HG03378 (cell line): ENCODE results near the gene MYH10.

Experiments used
- ATAC-seq: cut with Tn5 transposase; IDR thresholded peaks from one replicate; pipeline ENCODE4 v1.9.1; 2021; ENCODE audit warnings: mild to moderate bottlenecking, moderate library complexity; ENCODE audit not compliant: unreplicated experiment

The MYH10 gene

DNA sequence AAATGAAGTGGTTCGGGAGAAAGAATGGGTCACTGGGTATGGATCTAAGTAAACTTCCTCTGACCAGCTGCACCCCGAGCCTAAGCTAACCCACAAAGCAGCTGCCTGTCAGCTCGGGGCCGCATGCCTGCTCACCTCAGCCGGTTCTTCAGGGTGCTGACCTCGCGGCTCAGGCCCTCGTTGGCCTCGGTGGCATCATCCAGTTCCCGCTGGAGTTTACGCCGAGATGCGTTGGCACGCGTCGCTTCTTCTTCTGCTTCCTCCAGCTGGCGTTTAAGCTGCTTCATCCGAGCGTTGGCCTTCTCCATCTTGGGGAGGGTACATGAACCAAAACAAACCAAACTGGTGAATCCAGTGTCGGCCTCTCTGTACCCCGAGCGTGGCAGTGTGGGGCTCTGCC lies 153.8 kb downstream of the MYH10 start:
- ATAC-seq: no peak

DNA sequence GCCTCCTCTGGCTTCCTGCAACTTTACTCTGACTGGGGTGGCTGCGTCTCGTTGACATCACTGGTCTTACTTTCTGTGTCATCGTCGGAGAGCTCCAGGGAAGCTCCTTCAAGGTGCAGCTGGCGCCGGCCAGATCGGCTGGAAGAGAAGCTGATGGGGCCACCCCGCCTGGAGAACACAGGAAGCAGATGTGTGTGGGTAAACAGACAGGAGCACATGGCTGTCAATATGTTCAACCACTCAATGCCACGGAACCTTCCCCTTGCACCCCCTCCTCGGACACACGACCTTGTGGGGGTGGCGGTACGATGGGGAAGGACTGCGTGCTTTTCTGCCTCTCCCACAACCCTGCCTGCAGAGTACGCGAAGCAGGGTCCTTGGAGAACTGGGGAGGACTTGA lies 154.7 kb downstream of the MYH10 start:
- ATAC-seq: no peak

DNA sequence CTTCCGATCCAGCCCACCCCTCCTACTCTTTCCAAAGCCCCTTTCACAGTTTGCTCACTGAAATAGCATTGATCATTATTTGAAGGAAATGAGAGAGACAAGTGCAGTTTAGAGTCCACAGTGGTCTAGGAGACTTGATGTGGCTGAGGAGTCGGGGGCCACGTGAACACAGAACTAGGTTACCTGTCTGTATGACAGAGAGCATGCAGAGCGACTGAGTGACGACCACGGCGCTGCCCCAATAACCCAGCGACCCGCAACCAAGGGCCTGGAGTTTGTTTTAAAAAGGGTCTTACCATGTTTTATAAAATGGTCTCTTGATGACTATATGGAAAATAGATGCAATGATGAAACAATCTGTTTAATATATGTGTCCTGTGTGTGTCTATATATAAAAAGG lies 155.3 kb downstream of the MYH10 start:
- ATAC-seq: no peak

DNA sequence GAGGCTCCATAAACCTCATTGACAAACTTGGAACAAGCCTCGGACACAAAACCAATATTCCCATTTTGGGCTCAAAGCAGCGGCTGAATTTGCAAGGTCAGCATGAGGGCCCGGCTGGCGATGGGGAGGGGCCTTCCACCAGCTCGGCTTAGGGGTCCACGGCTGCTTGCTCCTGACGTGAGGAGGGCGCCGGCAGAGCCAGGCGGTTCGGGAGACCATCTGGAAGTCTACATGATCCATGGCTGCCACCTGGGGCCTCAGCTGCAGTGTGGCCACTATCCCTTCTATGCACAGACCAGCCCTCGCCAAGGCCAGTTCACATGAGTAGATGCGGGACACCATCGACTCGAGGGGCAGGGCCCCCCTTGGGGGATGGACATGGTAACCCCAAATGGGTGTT lies 155.7 kb downstream of the MYH10 start:
- ATAC-seq: no peak

DNA sequence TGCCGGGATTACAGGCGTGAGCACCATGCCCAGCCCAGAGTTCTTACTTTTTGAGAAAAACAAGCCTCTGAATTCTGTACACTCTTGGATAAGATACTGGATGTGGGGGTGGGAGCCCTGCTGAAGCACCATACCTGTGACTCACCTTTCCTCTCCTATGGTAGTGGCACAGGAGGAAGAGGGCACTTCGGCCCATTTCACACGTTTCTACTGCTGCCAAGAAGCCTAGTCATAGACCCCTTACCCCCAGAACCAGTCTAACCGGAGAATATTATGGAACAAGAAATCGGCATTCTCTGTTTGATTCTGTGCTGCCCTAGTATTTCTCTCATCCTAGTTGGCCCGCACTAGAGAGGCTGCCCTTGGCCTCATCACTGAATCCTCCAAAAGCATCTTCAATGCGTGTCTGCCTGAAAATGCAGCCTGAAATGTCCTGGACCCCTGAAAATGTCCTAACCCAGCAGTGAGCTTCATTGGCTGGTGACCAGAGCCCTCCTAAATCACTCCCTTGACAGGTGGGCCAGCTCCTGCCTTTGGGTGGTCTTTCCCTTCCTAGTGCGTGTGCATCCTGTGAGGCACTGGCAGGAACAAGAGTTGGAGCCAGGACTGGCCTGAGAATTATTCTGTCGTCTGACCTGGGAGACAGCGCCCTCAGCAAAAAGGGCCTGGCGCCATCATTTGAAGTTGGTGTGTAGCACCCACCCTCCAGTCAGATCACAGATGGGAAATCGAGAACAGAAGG lies 156.9 kb downstream of the MYH10 start:
- ATAC-seq: no peak

DNA sequence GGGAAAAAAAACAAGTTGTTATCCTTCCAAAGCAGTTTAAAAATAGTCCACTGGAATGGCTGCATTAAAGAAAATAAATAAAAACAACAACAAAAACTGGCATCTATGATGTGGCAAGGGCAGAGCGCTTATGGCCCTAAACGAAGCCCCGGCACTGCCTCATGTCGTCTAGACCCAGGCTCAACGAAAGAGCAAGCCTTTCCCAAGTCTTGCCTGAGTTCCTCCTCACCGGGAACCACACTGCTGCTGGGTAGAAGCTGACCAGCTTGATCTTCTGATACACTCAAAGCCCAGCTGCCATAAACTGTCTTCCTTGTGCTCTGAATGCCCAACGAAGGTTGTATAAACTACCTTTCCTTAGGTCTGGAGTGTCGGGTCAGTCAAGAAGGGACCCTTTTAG lies 157.9 kb downstream of the MYH10 start:
- no peak for ATAC-seq

DNA sequence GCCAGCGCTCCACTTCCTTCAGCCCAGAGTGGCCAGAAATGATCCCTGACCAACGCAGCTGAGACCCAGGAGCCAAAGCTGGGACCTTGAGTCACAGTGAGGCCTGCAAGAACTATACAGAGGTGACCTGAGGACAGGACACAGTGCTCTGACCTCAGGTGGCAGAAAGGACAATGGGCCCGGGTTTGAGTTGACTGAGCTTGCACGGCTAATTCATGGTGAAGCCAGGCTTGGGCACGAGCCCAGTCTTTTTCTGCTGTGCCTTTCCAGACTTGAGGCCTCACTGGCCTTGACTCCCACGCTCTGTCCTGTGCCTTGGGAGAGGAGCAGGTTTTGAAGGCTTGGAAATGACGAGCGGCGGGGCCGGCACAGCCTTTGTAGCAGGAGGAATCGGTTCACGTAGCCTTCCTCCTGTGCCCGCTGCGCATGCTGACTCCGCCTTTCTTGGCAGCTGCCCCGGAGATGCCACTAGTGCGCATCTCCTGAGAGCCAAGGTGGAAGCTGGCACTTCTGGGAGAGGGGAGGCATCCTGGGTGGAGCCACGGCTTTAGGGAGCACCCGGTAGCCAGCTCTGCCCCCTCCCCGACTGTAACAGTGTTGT lies 160.0 kb downstream of the MYH10 start:
- ATAC-seq: no peak

DNA sequence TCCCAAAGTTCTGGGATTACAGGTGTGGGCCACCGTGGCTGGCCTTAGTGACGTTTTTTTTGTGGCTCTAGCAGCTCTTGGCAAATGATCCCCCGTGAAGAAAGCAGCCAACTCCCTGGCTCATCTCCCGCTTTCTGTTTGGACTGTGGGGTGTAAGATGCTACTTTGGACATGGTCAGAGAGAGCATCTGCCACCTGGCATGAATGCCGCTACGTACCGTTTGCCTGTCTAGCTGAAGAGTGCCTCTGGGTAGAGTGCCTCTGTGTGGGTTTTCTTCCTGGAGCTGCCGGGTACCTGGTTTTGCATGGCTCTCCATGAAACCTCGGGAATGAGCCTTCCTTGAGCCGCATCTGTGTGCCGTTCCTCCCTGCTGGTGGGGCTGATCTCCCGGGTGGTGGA lies 160.6 kb downstream of the MYH10 start:
- ATAC-seq: no peak

DNA sequence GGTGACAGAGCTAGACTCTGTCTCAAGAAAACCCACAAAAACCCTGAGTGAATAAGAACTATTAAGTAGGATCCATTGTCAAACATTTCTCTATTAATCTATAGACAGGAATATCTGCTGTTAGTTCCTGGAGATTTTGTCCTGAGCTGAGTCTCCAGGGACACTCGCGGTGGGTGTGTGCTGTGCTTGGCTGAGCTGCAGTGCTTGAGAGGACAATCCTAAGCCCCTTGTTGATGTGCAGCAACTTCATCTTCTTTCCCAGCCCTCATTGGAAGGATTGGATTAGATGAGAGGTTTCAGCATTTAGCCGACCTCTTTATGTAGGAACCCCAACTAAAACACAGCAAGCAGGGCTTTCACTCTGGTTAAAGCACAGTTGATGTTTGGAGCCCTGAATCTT lies 161.5 kb downstream of the MYH10 start:
- no peak for ATAC-seq

DNA sequence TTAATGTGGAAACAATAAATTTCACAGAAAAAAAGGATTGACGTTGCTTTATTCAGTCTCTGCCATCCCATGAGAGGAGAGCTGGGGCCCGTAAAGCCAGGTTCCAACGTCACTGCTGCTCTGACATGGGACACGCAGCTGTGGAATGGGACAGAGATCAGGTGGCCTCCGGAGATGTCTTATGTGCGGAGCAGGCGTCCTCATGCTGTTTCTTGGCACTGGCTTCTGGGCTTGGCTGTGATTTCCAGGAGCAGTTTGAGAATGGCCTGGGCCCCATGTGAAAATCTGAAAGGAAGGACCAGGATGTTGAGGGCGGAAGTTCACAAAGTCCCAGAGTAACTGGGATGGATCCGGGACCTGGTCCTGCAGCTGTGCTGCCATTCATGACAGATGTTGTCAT lies 162.4 kb downstream of the MYH10 start:
- ATAC-seq: no peak

DNA sequence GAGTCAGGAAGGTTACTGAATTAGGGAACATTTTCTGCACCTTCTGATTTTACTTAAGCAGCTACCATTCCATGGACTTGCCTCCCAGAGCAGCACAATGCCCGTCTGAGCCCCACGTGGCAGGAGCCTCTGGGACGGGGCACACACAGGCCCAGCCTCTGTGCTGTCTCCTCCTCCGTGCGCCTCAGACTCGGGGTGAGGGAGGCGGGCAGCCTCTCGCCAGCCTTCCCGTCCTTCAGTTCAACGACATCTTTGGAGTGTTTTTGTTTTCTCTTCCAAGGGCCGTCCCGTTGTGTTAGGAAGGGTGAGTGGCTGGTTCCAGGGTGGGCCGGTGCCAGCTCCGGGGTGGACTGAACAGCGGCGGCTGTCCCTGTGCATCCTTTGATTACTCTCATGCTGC lies 163.0 kb downstream of the MYH10 start:
- ATAC-seq: no peak

DNA sequence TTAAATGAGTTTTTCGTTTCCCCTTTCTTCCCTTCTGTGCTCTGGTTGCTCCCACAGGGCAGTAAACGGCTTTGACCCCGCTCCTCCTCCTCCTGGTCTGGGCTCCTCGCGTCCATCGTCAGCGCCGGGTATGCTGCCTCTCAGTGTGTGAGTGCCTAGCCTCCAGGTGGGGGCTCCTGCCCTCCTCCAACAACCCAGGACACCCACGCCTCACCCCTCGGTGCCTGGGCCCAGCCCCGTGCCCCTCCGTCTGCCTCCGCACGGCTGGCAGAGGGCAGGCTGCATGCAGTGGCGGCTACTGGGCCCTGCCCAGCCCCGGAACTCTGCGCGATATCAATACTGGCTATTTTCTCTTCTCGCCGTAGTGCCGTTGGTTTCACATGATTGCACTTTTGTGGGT lies 163.7 kb downstream of the MYH10 start:
- ATAC-seq: no peak

DNA sequence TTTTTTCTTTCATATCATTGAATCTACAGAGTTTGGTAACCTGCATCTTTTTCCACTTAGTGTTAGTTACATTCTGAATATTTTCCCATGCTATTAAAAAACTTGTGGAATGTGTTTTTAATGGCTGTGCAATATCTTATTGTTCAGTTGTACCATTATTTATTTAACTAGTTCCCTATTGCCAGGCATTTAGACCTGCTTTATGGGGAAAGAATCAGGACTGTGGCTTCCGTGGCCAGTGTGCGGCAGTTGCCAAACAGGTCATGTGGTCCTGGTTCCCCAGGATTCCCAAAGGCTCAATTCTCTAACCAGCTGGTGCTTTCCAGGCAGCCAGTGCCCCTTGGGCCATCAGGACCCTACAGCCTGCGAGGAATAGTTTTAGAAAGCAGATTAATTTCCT lies 164.1 kb downstream of the MYH10 start:
- no peak for ATAC-seq

DNA sequence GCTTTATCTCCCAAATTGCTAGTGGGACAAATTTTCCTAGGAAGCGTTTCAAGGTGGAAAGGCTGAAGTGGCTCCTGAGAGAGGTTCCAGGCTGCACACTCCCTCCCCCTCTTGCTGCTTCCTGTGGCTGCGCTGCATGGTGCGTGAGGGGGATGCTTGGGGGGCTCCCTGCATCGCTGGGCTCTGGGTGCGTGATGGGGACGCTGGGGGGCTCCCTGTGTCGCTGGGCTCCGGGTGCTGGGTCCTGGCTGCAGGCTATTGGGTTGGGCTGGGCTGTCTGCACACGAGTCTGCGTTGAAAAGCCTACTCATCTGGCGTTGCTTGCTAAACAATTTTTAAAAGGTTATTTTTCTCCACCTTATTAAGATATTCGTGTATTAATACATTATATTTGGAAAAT lies 164.8 kb downstream of the MYH10 start:
- no peak for ATAC-seq

DNA sequence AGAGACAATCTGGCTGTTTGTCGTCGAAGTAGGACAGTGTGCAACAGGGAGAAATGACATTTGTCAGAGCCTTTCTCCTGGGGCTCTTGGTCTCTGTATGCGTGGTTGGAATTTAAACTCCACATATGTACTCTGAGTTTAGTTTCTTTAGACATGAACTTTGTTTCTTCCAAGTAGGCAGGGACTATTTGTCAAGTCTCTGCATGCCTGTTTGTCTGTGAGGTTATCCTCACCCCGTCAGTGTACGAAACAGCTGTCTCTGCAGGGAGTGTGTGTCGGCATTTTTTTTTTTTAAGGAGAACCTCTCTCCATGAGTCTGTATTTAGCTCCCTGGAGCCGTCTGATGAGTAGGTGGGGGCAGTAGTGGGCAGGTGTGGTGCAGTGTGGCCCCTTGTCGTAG lies 165.2 kb downstream of the MYH10 start:
- ATAC-seq: no peak

DNA sequence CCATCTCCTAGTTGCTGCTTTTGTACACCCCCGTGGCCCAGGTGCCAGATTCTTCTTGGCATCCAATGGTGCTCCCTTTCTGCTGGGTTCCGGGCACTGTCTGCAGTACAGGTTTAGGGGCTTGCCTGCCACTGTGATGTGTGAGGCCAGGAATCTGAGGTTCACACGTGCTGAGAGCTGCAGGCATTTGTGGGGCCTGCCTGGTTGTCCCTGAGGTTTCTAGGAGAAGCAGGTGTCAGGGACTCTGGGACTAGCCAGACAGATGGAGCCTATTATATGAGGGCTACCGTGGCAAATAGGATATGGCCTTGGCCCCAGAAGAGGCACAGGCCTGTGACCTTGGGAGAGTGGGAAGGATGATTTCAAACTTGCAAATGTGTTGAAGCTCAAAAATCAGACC lies 165.6 kb downstream of the MYH10 start:
- no peak for ATAC-seq

DNA sequence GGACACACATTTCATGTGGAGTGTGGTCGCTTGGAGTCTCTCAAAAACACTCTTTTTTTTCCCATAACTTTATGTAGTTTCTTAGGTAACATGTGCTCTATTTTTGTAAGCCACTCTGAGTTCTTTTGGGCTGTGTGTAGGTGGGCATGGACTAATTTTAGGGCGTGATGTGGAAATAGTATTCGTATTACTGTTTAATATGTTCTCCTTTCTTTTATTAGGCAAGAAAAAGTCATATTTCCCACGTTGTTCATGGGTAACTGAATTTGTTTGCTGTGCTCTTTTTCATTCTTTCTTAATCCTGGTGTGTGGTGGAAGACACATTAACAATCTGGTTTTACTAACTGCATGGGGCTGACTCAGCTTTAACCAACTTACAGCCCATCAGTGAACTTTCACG lies 167.4 kb downstream of the MYH10 start:
- ATAC-seq: no peak

DNA sequence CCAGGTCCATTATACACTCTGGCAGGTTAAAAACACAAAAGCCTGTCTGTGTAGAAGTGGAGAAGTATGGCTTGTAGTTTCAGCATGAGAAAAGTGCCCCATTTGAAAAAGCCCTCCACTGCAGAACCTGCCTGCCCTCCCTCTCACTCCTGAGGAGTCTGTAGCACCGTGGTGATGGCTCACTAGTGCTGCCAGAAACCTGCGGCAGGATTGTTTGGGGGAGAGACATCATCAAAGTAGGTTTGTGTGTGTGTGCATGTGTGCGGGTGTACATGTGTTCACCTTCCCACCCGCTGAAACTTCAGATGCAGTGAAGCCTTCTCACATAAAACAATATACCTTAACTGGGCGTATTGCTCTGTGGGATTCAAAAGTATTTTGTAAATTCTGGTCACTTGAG lies 168.0 kb downstream of the MYH10 start:
- no peak for ATAC-seq

DNA sequence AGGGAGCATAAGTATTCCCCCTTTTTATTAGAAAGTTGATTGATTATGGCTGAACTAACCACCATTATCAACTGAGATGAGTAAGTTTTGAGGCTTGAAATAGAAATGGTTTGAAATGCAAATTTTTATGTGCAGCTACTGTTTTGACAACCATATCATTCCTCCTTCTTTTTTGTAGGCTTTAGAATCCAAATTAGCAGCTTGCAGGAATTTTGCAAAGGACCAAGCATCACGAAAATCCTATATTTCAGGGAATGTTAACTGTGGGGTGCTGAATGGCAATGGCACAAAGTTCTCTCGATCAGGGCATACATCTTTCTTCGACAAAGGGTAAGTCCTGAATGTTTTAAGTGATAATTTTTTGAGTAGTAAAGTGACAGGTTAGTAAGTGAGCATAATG lies 170.7 kb downstream of the MYH10 start:
- no peak for ATAC-seq

DNA sequence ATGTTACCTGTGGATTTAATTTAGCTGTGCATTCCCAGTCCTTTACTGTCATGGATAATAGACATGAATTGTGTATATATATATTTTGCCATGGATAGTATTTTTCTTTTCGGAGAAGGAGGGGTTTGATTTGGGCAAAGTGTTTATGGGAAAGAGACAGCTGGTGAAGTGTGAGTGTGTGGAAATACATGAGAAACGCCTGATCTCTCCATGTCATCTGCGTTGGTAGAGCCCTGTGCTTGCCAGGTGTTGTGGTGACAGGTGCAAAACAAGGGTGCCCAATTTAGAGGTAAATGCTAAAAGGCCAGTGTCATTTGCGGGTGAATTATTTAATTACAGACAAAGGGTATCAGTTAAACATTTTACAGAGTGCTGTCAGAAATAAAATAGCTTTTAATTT lies 171.4 kb downstream of the MYH10 start:
- no peak for ATAC-seq

DNA sequence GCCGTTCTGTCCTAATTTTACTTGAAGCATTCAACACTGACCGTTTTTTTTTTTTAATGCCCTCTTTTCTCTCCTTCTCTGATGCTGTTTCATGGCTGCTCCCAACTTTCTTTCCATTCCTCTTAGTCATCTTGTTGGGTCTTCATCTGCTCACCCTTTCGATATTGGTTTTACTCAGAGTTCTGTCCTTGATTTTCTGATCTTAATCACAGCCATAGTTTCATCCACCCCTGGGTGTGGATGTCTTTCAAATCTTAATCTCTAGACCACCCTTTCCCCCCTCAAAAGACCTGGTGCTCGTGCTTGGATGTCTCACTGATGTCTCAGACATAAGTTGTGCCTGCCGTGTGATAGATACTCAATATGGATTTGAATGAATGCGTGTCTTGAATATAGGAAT lies 172.4 kb downstream of the MYH10 start:
- ATAC-seq: no peak

DNA sequence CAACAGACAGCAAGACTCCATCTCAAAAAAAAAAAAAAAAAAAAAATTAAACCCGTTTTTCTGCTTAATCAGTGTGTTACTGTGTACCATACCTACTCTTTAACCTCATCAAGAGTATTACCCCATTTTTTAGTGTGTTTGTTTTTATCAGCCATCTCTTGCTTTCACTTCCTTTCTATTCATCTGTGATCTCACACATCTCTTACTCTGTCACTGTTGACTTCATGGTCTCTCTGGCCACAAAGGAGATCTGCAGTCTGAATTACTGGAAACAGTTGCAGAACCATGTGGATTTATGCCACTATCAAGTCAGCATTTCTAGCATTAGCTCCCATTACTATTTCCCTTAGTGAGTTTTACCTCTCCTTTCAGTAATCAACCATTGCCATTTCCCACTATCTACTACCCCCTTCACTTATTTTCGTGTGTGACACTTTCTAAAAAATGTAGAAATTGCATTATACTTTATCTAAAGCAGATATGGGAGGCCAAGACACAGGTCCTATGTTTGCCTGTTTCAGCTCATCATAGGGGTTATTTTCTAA lies 174.8 kb downstream of the MYH10 start:
- no peak for ATAC-seq

DNA sequence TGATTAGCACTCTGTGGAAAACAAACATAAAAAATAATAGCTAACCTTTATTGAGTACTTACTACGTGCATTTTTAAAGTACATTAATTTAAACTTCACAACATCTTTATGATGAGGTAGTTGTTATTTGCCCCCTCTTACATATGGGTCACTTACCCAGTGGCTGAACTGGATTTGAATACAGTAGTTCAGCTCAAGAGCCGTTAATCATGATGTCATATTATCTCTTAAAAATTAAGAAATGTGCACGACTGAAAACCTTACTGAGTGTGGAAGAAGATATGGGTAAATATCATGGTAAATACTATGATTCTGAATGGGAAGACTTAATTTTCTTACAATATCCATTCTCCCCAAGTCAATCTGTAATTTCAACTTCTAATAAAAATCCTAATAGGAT lies 177.2 kb downstream of the MYH10 start:
- ATAC-seq: no peak
